Adrenal gland (tissue), 5 donors: ENCODE data around the gene MRPS27.

Experiments
- POLR2A ChIP-seq, 2 donors: fragments of 450-650 bp; IDR thresholded peaks; one replicate each; pipeline ENCODE4 v1.6.1; 2017; ENCODE audit warnings: antibody characterized with exemption in 2 of 2, mild to moderate bottlenecking in 2 of 2, moderate library complexity in 1 of 2
- TF ChIP-seq, protein P1 (sequence below), 6 experiments: fragments of 450-650 bp in 4 of 6; fragments of 200-600 bp in 2 of 6; sonication (generic) in 1 of 6; IDR thresholded peaks; 1 replicate in 5 of 6; 2 replicates in 1 of 6; pipeline versions ENCODE4 v1.5.1 to v1.8.0; 2016 to 2021; ENCODE audit warnings: antibody characterized with exemption in 6 of 6, mild to moderate bottlenecking in 2 of 6, moderate library complexity in 1 of 6
- donor health status: DM: no; HTN: no; CAD: no.

DNA sequence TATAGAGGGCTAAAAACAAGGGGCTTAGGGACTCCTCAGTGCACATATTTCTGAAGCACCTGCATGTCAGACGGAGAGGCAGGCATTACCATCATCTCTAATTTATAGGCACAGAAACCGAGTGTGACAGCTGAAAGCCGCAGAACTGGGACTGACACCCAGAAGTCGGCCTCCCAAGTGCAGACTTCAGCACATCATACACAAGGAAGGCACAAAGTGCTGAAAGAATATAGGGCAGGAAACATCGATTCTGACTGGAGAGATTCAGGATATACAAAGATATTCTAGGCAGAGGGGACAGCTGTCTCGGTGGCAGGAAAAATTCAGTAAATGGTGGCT is 11.2 kb downstream of the MRPS27 start:
- no peak for TF ChIP-seq POLR2A (IDR thresholded peaks at IDR 0.05)
- TF ChIP-seq, protein P1, sequence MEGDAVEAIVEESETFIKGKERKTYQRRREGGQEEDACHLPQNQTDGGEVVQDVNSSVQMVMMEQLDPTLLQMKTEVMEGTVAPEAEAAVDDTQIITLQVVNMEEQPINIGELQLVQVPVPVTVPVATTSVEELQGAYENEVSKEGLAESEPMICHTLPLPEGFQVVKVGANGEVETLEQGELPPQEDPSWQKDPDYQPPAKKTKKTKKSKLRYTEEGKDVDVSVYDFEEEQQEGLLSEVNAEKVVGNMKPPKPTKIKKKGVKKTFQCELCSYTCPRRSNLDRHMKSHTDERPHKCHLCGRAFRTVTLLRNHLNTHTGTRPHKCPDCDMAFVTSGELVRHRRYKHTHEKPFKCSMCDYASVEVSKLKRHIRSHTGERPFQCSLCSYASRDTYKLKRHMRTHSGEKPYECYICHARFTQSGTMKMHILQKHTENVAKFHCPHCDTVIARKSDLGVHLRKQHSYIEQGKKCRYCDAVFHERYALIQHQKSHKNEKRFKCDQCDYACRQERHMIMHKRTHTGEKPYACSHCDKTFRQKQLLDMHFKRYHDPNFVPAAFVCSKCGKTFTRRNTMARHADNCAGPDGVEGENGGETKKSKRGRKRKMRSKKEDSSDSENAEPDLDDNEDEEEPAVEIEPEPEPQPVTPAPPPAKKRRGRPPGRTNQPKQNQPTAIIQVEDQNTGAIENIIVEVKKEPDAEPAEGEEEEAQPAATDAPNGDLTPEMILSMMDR (IDR thresholded peaks at IDR 0.05): no peak
